ENCODE results near the gene FBLN1. TPM values are rescaled to one million over a fixed set of nuclear protein-coding genes. Genes with fewer than 3 reads are reported as not detected.
"Not testable (repeated sequence)": the region's sequence is repeated elsewhere in the genome, so short reads cannot be mapped to it uniquely, and the experiment has no call there.

The FBLN1 gene
- polyA plus RNA-seq, 1 of the 3 experiments (the other 2 are of a cell fraction) = 147 TPM

- CTCF ChIA-PET = interaction anchor here (1.2 to 2.9 kb wide), 2 partner anchors 13 to 55 kb away, joined by 4 to 17 read pairs; no protein-coding TSS in a partner anchor
- H3K27me3 ChIP-seq (ENCODE audit: insufficient read depth) = no peaks in the 10 kb centered on the region
- H3K27ac ChIP-seq (ENCODE audit: low read depth in 2 of 2, low read length in 1 of 2) = no peak overlapping the region
- H3F3A ChIP-seq (replicated peaks; ENCODE audit: insufficient read depth) = no peaks in the 10 kb centered on the region
- no peaks in the 10 kb centered on the region for H3K79me2 ChIP-seq (ENCODE audit: insufficient read depth)
- H4K20me1 ChIP-seq (ENCODE audit: insufficient read depth) = no peaks in the 10 kb centered on the region
- H2AFZ ChIP-seq (ENCODE audit: low read depth) = no peak overlapping the region
- no peak overlapping the region for H3K4me2 ChIP-seq
- POLR2A ChIA-PET = no interaction called here
- DNase-seq = no peak
- no peak for TF ChIP-seq CHD2 (IDR thresholded peaks at IDR 0.05; ENCODE audit: low read length, partially characterized antibody)
- TF ChIP-seq, protein P1, sequence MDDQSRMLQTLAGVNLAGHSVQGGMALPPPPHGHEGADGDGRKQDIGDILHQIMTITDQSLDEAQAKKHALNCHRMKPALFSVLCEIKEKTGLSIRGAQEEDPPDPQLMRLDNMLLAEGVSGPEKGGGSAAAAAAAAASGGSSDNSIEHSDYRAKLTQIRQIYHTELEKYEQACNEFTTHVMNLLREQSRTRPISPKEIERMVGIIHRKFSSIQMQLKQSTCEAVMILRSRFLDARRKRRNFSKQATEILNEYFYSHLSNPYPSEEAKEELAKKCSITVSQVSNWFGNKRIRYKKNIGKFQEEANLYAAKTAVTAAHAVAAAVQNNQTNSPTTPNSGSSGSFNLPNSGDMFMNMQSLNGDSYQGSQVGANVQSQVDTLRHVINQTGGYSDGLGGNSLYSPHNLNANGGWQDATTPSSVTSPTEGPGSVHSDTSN (IDR thresholded peaks at IDR 0.05) = no peak
- H3K9ac ChIP-seq = no peak overlapping the region
- 91% methylated on average over 13 of the region's 13 CpGs for WGBS (ENCODE audit: low lambda C conversion rate)
- H3K4me1 ChIP-seq (ENCODE audit: control insufficient read depth in 1 of 2, insufficient read depth in 2 of 2, low read depth in 1 of 2, low read length in 1 of 2) = no peaks in the 10 kb centered on the region
- no peaks in the 10 kb centered on the region for H3K9me3 ChIP-seq
- H3K36me3 ChIP-seq (replicated peaks in 1 of 2; ENCODE audit: control insufficient read depth in 1 of 2, insufficient read depth in 2 of 2, low read length in 1 of 2) = no peaks in the 10 kb centered on the region
- no peaks in the 10 kb centered on the region for H3K9me2 ChIP-seq
- no peak overlapping the region for H3K4me3 ChIP-seq (ENCODE audit: low read depth in 2 of 2, low read length in 1 of 2)
Observed at GRCh38 chr22:45590262-45590661, 87.6 kb downstream of the FBLN1 start.

DNA sequence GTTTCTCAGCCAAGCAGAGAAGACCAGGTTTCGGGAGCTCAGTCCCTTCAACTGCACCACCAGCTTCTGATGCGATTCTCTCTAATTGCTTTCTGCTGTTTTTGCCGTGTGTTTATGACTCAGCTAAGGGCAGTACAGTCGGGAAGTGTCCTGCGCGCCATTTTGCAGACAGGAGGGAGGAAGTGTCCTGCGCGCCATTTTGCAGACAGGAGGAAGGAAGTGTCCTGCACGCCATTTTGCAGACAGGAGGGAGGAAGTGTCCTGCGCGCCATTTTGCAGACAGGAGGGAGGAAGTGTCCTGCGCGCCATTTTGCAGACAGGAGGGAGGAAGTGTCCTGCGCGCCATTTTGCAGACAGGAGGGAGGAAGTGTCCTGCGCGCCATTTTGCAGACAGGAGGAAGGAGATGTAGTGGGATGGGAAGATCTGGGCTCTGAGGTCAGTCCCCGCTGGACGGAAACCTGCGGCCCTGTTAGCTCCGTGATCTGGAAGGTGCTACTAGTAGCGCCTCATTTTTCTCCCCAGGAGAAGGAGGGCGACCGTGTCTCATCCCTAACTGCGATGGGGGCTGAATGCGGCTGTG is 89.0 kb downstream of the FBLN1 start:
- not testable (repeated sequence) for H3K27ac ChIP-seq (ENCODE audit: low read depth in 2 of 2, low read length in 1 of 2); DNase-seq; H3K27me3 ChIP-seq (ENCODE audit: insufficient read depth); H3K79me2 ChIP-seq (ENCODE audit: insufficient read depth); H3K36me3 ChIP-seq (replicated peaks in 1 of 2; ENCODE audit: control insufficient read depth in 1 of 2, insufficient read depth in 2 of 2, low read length in 1 of 2); H3K4me2 ChIP-seq; H3K9me2 ChIP-seq; H4K20me1 ChIP-seq (ENCODE audit: insufficient read depth); H3K4me1 ChIP-seq (ENCODE audit: control insufficient read depth in 1 of 2, insufficient read depth in 2 of 2, low read depth in 1 of 2, low read length in 1 of 2); H3K4me3 ChIP-seq (ENCODE audit: low read depth in 2 of 2, low read length in 1 of 2); H3K9me3 ChIP-seq; H3K9ac ChIP-seq; H2AFZ ChIP-seq (ENCODE audit: low read depth); H3F3A ChIP-seq (replicated peaks; ENCODE audit: insufficient read depth)
- 93% methylated on average over 26 of the region's 26 CpGs for WGBS (ENCODE audit: low lambda C conversion rate)
- CTCF ChIA-PET = interaction anchor here (2.9 kb wide), 1 partner anchor 14 kb away, joined by 17 read pairs; no protein-coding TSS in a partner anchor
- POLR2A ChIA-PET = interaction anchor here (0.7 kb wide), 1 partner anchor 9 kb away, joined by 3 read pairs; no protein-coding TSS in a partner anchor

- H2AFZ ChIP-seq (ENCODE audit: low read depth) = no peak overlapping the region
- no peak for DNase-seq
- no peaks in the 10 kb centered on the region for H3K79me2 ChIP-seq (ENCODE audit: insufficient read depth)
- POLR2A ChIA-PET = no interaction called here
- H3K36me3 ChIP-seq (replicated peaks in 1 of 2; ENCODE audit: control insufficient read depth in 1 of 2, insufficient read depth in 2 of 2, low read length in 1 of 2) = no peaks in the 10 kb centered on the region
- WGBS (ENCODE audit: low lambda C conversion rate) = 96% methylated on average over 8 of the region's 8 CpGs
- H3K4me1 ChIP-seq (ENCODE audit: control insufficient read depth in 1 of 2, insufficient read depth in 2 of 2, low read depth in 1 of 2, low read length in 1 of 2) = peaks cover 0 to 22% of the 10 kb centered on the region in 2 experiments; a peak in 1 of 4 replicates
- H3K4me2 ChIP-seq = no peak overlapping the region
- H3K27ac ChIP-seq (ENCODE audit: low read depth in 2 of 2, low read length in 1 of 2) = no peak overlapping the region
- no peak for TF ChIP-seq GATA2 (CRISPR knock-in tag; IDR thresholded peaks at IDR 0.05)
- TF ChIP-seq CTCF (IDR thresholded peaks at IDR 0.05) = peak; percentile 10; the same call in 1 of the 2 replicates
- no peaks in the 10 kb centered on the region for H4K20me1 ChIP-seq (ENCODE audit: insufficient read depth)
- H3K9ac ChIP-seq = no peak overlapping the region
- no peaks in the 10 kb centered on the region for H3K9me2 ChIP-seq
- no peak overlapping the region for H3K4me3 ChIP-seq (ENCODE audit: low read depth in 2 of 2, low read length in 1 of 2)
- H3K27me3 ChIP-seq (ENCODE audit: insufficient read depth) = no peaks in the 10 kb centered on the region
- H3K9me3 ChIP-seq = no peaks in the 10 kb centered on the region
- CTCF ChIA-PET = interaction anchor here (1.2 kb wide), 1 partner anchor 17 kb away, joined by 3 read pairs; no protein-coding TSS in a partner anchor
- H3F3A ChIP-seq (replicated peaks; ENCODE audit: insufficient read depth) = no peaks in the 10 kb centered on the region
Observed at GRCh38 chr22:45594123-45594941, 91.6 kb downstream of the FBLN1 start.
